NB4 (cell line): Measurements from ENCODE around the gene TMC8.

Experiments used
- CTCF ChIP-seq: IDR thresholded peaks from one replicate; pipeline ENCODE4 v1.5.1; 2012; ENCODE audit warnings: low read depth, low read length
- MAX ChIP-seq: IDR thresholded peaks from 2 replicates; pipeline ENCODE4 v1.6.1; 2011; ENCODE audit warnings: low read depth, low read length
- POLR2A ChIP-seq: IDR thresholded peaks from 2 replicates; pipeline ENCODE4 v1.6.1; 2011; ENCODE audit warnings: mild to moderate bottlenecking; ENCODE audit not compliant: insufficient read length; ENCODE audit errors: extremely low read depth

GRCh38 chr17:78126895-78127238 is 3.7 kb upstream of the TMC8 start:
- TF ChIP-seq CTCF (no peak), MAX (no peak), POLR2A (no peak)
